Gastrocnemius medialis (tissue), 4 donors: Measurements from ENCODE around the gene PDIA2.

Experiments
- POLR2A ChIP-seq, 2 donors: fragments of 450-650 bp; IDR thresholded peaks; one replicate each; pipeline ENCODE4 v1.6.1; 2017; ENCODE audit warnings: antibody characterized with exemption in 2 of 2, mild to moderate bottlenecking in 2 of 2, moderate library complexity in 2 of 2
- TF ChIP-seq, protein P1 (sequence below), 5 experiments: fragments of 450-650 bp in 3 of 5; fragments of 200-600 bp in 2 of 5; sonication (generic) in 2 of 5; IDR thresholded peaks in 4 of 5; conservative IDR thresholded peaks in 1 of 5; 1 replicate in 4 of 5; 2 replicates in 1 of 5; pipeline ENCODE4 v1.5.1; 2016 to 2019; ENCODE audit warnings: antibody characterized with exemption in 5 of 5, mild to moderate bottlenecking in 3 of 5, moderate library complexity in 3 of 5

DNA sequence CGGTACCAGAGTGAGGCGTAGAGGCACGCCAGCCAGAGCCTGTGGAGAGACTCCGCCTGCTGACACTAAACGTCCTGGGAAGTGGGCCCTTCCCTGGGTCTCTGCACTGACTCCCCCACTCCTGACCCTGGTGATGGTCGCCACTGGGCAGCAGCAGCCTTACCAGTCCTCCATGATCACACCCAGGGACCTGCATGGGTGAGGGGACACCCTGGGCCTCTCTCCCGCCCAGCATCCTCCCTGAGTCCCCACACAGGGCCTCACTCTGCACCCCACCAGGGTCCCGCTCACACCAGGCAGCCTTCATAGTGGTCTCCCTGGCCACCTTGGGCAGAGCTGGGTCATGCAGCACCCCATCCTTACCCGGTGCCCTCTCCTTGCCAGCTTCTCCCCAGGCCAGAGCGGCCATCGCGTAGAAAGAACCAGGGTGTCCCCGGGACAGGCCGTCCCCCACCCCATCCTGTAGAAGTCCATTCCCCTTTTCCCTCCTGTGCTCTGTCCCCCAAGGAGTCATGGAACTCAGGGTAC lies 17.9 kb upstream of the PDIA2 start:
- TF ChIP-seq, protein P1, sequence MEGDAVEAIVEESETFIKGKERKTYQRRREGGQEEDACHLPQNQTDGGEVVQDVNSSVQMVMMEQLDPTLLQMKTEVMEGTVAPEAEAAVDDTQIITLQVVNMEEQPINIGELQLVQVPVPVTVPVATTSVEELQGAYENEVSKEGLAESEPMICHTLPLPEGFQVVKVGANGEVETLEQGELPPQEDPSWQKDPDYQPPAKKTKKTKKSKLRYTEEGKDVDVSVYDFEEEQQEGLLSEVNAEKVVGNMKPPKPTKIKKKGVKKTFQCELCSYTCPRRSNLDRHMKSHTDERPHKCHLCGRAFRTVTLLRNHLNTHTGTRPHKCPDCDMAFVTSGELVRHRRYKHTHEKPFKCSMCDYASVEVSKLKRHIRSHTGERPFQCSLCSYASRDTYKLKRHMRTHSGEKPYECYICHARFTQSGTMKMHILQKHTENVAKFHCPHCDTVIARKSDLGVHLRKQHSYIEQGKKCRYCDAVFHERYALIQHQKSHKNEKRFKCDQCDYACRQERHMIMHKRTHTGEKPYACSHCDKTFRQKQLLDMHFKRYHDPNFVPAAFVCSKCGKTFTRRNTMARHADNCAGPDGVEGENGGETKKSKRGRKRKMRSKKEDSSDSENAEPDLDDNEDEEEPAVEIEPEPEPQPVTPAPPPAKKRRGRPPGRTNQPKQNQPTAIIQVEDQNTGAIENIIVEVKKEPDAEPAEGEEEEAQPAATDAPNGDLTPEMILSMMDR (IDR thresholded peaks at IDR 0.05 in 4 of 5, conservative IDR thresholded peaks at IDR 0.05 in 1 of 5): no peak
- TF ChIP-seq POLR2A (IDR thresholded peaks at IDR 0.05): no peak
